Activated T-helper 9 cell treated with anti-CD3 and anti-CD28 coated beads, Interleukin-2, amount 50 U/mL, for 16 hours (primary cell): ENCODE measurements around the gene ACTL8.

Source experiments
- DNase-seq: peaks from one replicate; pipeline ENCODE4 v3.0.0-alpha.2; 2020; ENCODE audit warnings: low read depth

Gene ACTL8

GRCh38 chr1:17805869-17806684, 50.9 kb downstream of the ACTL8 start:
- no peak for DNase-seq

GRCh38 chr1:17808816-17809215, 53.7 kb downstream of the ACTL8 start:
- DNase-seq: no peak

GRCh38 chr1:17810668-17811067, 55.5 kb downstream of the ACTL8 start:
- DNase-seq: no peak

- DNase-seq: no peak
These were observed 61.4 kb downstream of the ACTL8 start for GRCh38 chr1:17816511-17816910.

- no peak for DNase-seq
These were observed 64.1 kb downstream of the ACTL8 start for GRCh38 chr1:17819129-17819802.

- no peak for DNase-seq
These were observed 65.1 kb downstream of the ACTL8 start for GRCh38 chr1:17820198-17820597.

- DNase-seq: no peak
These were observed 67.8 kb downstream of the ACTL8 start for GRCh38 chr1:17822741-17823426.

GRCh38 chr1:17825273-17826164, 70.4 kb downstream of the ACTL8 start:
- no peak for DNase-seq

- DNase-seq: no peak
These were observed 71.0 kb downstream of the ACTL8 start for GRCh38 chr1:17826165-17826488.

- DNase-seq: no peak
These were observed 73.9 kb downstream of the ACTL8 start for GRCh38 chr1:17828991-17829390.

GRCh38 chr1:17829579-17829978, 74.4 kb downstream of the ACTL8 start:
- no peak for DNase-seq

GRCh38 chr1:17831597-17831996, 76.5 kb downstream of the ACTL8 start:
- DNase-seq: no peak

- DNase-seq: no peak
These were observed 78.7 kb downstream of the ACTL8 start for GRCh38 chr1:17833661-17834501.

GRCh38 chr1:17834561-17835100, 79.5 kb downstream of the ACTL8 start:
- DNase-seq: no peak

- DNase-seq: no peak
These were observed 82.3 kb downstream of the ACTL8 start for GRCh38 chr1:17837233-17838030.

GRCh38 chr1:17839641-17840196, 84.6 kb downstream of the ACTL8 start:
- no peak for DNase-seq

GRCh38 chr1:17841944-17842343, 86.8 kb downstream of the ACTL8 start:
- no peak for DNase-seq

- DNase-seq: no peak
These were observed 87.6 kb downstream of the ACTL8 start for GRCh38 chr1:17842686-17843085.

- no peak for DNase-seq
These were observed 89.2 kb downstream of the ACTL8 start for GRCh38 chr1:17844185-17844826.
